Measurements from ENCODE around the gene PAPPA2. TPM values are rescaled to one million over a fixed set of nuclear protein-coding genes. Genes with fewer than 3 reads are reported as not detected.

The PAPPA2 gene
- total and polyA plus RNA-seq, 2 of the 4 experiments (the other 2 are of a cell fraction) = 0.10 to 0.18 TPM

DNA sequence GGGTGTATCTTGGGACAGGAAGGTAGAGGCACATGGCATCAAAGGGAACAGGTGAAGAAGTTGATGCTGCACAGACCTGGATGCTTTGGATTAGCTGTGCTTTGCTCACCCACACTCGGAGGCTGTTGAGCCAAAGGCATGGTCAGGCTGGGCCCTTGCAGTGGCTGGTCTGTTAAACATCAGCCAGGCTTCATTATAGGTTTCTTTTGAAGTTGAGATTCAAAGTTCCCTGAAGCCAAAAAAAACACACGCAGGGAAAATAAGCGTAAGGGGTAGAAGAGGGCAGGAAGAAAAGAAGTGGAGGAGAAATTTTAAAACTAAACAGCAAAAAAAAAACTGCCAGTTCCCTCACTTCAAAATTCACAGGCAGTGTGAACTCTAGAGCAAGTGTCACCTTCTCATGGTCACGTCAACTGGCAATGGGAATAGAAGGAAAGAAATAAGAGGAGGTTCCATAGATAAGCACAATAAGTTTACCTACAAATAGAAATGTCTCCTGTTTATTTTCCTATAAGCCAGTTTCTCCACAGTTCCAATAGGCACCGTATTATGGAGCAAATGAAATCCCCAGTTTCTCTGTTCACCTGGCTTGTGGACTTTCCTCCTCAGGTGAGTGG lies 139.5 kb downstream of the PAPPA2 start:
- Histone ChIP-seq H2AK9ac (replicated peaks; ENCODE audit: low read depth, low read length, poor library complexity) (no peak overlapping the region), H3K9me1 (ENCODE audit: insufficient read depth, low read length) (no peaks in the 10 kb centered on the region), H3K4me2 (ENCODE audit: low read depth, low read length) (no peak overlapping the region), H4K8ac (ENCODE audit: low read depth in 2 of 2, low read length in 2 of 2) (no peak overlapping the region), H3K56ac (ENCODE audit: extremely low read depth, insufficient read depth, low read length) (no peak overlapping the region), H3K27me3 (ENCODE audit: control insufficient read depth, insufficient read depth, low read length) (no peaks in the 10 kb centered on the region), H3K18ac (ENCODE audit: low read depth, low read length) (no peak overlapping the region), H3K9ac (ENCODE audit: low read depth, low read length) (no peak overlapping the region), H4K20me1 (ENCODE audit: insufficient read depth, low read length) (no peaks in the 10 kb centered on the region), H2BK15ac (ENCODE audit: low read depth, low read length) (no peak overlapping the region), H3K14ac (replicated peaks; ENCODE audit: low read depth, low read length) (no peak overlapping the region), H2BK120ac (ENCODE audit: low read depth, low read length) (no peak overlapping the region), H4K5ac (ENCODE audit: low read depth, low read length) (no peak overlapping the region), H4K91ac (ENCODE audit: insufficient read depth, low read depth, low read length) (no peak overlapping the region), H3K9me3 (ENCODE audit: control insufficient read depth, insufficient read depth, low read length) (no peaks in the 10 kb centered on the region), H3K36me3 (ENCODE audit: control insufficient read depth, insufficient read depth, low read length) (no peaks in the 10 kb centered on the region), H2AK5ac (ENCODE audit: low read depth, low read length) (no peak overlapping the region), H2AFZ (replicated peaks; ENCODE audit: low read length, poor library complexity) (no peak overlapping the region), H2BK5ac (ENCODE audit: low read depth, low read length, poor library complexity, severe bottlenecking) (no peak overlapping the region), H3K4me3 (ENCODE audit: insufficient read depth, low read depth, low read length) (no peak overlapping the region), H3K4ac (ENCODE audit: low read depth, low read length) (no peak overlapping the region), H2BK20ac (ENCODE audit: low read depth, low read length) (no peak overlapping the region), H3K23ac (ENCODE audit: low read depth, low read length) (no peak overlapping the region), H3K4me1 (ENCODE audit: control insufficient read depth, insufficient read depth, low read length) (no peaks in the 10 kb centered on the region), H3K27ac (ENCODE audit: insufficient read depth, low read length) (no peak overlapping the region), H3K79me1 (ENCODE audit: low read depth in 1 of 2, low read length in 2 of 2) (no peaks in the 10 kb centered on the region)
- ChIA-PET POLR2A (ENCODE audit: unreplicated experiment) (no interaction called here), CTCF (no interaction called here)
- DNase-seq = no peak
- intact Hi-C loops (cut with micrococcal nuclease) = no loop called here
- TF ChIP-seq MAZ (IDR thresholded peaks at IDR 0.05; ENCODE audit: borderline replicate concordance, low read depth, low read length) (no peak), NFE2L2 (IDR thresholded peaks at IDR 0.05; ENCODE audit: low read depth, low read length) (no peak), MAFK (IDR thresholded peaks at IDR 0.05; ENCODE audit: low read depth, low read length) (no peak), RAD21 (IDR thresholded peaks at IDR 0.05; ENCODE audit: low read length) (no peak), FOS (IDR thresholded peaks at IDR 0.05; ENCODE audit: low read depth, low read length) (no peak), CHD1 (IDR thresholded peaks at IDR 0.05; ENCODE audit: low read depth, low read length) (no peak), SMC3 (IDR thresholded peaks at IDR 0.05; ENCODE audit: low read depth, low read length) (no peak), MXI1 (IDR thresholded peaks at IDR 0.05; ENCODE audit: borderline replicate concordance, low read depth, low read length) (no peak), BHLHE40 (IDR thresholded peaks at IDR 0.05; ENCODE audit: low read depth, low read length) (no peak), POLR2A (IDR thresholded peaks at IDR 0.05; ENCODE audit: low read depth, low read length) (no peak), RFX5 (IDR thresholded peaks at IDR 0.05; ENCODE audit: low read depth, low read length) (no peak), RCOR1 (IDR thresholded peaks at IDR 0.05; ENCODE audit: insufficient replicate concordance, low read length) (no peak), CEBPB (IDR thresholded peaks at IDR 0.05; ENCODE audit: low read depth, low read length) (no peak)
- TF ChIP-seq, protein P1, sequence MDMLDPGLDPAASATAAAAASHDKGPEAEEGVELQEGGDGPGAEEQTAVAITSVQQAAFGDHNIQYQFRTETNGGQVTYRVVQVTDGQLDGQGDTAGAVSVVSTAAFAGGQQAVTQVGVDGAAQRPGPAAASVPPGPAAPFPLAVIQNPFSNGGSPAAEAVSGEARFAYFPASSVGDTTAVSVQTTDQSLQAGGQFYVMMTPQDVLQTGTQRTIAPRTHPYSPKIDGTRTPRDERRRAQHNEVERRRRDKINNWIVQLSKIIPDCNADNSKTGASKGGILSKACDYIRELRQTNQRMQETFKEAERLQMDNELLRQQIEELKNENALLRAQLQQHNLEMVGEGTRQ (IDR thresholded peaks at IDR 0.05; ENCODE audit: low read depth, low read length) = no peak
- TF ChIP-seq, protein P2, sequence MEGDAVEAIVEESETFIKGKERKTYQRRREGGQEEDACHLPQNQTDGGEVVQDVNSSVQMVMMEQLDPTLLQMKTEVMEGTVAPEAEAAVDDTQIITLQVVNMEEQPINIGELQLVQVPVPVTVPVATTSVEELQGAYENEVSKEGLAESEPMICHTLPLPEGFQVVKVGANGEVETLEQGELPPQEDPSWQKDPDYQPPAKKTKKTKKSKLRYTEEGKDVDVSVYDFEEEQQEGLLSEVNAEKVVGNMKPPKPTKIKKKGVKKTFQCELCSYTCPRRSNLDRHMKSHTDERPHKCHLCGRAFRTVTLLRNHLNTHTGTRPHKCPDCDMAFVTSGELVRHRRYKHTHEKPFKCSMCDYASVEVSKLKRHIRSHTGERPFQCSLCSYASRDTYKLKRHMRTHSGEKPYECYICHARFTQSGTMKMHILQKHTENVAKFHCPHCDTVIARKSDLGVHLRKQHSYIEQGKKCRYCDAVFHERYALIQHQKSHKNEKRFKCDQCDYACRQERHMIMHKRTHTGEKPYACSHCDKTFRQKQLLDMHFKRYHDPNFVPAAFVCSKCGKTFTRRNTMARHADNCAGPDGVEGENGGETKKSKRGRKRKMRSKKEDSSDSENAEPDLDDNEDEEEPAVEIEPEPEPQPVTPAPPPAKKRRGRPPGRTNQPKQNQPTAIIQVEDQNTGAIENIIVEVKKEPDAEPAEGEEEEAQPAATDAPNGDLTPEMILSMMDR (conservative IDR thresholded peaks at IDR 0.05; ENCODE audit: low read depth, low read length) = no peak
- TF ChIP-seq, protein P3, sequence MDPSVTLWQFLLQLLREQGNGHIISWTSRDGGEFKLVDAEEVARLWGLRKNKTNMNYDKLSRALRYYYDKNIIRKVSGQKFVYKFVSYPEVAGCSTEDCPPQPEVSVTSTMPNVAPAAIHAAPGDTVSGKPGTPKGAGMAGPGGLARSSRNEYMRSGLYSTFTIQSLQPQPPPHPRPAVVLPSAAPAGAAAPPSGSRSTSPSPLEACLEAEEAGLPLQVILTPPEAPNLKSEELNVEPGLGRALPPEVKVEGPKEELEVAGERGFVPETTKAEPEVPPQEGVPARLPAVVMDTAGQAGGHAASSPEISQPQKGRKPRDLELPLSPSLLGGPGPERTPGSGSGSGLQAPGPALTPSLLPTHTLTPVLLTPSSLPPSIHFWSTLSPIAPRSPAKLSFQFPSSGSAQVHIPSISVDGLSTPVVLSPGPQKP (IDR thresholded peaks at IDR 0.05; ENCODE audit: borderline replicate concordance, low read depth, low read length) = no peak
- in situ Hi-C loops (cut with MboI; ENCODE audit: low sequenced_read_pairs) = no loop called here
- no peak for ATAC-seq (ENCODE audit: low read depth)
- dilution Hi-C loops (cut with HindIII; ENCODE audit: low sequenced_read_pairs, unreplicated experiment) = no loop called here
- no TSS peak for BruUV-seq (replicated peaks)
- WGBS, 2 experiments (ENCODE audit: extremely low coverage in 2 of 2, insufficient read length in 1 of 2) = no CpG with 5 or more reads among the region's 5 CpGs
